ENCODE results near the gene PCK2. TPM values are rescaled to one million over a fixed set of nuclear protein-coding genes. Genes with fewer than 3 reads are reported as not detected.
A peak's percentile ranks its signal among the peaks of the same experiment; 100 is the strongest.

PCK2 gene
- total and polyA plus RNA-seq, 2 of the 13 experiments (the other 11 are each of a cell fraction or from before 2014, with no cell fraction given) = 129 to 272 TPM

DNA sequence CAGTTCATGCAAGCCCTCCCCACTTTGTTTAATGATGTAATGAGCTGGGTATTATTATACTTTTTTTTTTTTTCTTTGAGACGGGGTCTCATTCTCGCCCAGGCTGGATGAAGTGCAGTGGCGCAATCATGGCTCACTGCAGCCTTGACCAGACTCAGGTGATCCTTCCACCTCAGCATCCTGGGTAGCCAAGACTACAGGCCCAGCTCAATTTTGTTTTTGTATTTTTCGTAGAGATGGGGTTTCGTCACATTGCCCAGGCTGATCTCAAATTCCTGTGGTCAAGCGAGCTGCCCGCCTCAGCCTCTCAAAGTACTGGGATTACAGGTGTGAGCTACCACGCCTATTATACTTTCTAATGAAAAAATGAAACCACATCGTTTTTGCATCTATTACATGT, 15.9 kb downstream of the PCK2 start (continued):
- TF ChIP-seq RBM22 (optimal IDR thresholded peaks at IDR 0.05; ENCODE audit: low read length) (no peak), ZNF382 (CRISPR knock-in tag; IDR thresholded peaks at IDR 0.05; ENCODE audit: borderline replicate concordance) (no peak), CERS6 (CRISPR knock-in tag; IDR thresholded peaks at IDR 0.05) (no peak), MED1 (CRISPR knock-in tag; IDR thresholded peaks at IDR 0.05) (peak; percentile 43; the same call in 1 of the 2 replicates), CBX2 (IDR thresholded peaks at IDR 0.05; ENCODE audit: low read depth, low read length) (no peak), CBX2 (CRISPR knock-in tag; IDR thresholded peaks at IDR 0.05; ENCODE audit: low read depth) (no peak), ARID5B (CRISPR knock-in tag; IDR thresholded peaks at IDR 0.05) (peak; percentile 54), ZNF414 (CRISPR knock-in tag; IDR thresholded peaks at IDR 0.05) (no peak), GATAD1 (CRISPR knock-in tag; IDR thresholded peaks at IDR 0.05) (no peak), NFAT5 (CRISPR knock-in tag; IDR thresholded peaks at IDR 0.05) (no peak), NFE2L2 (IDR thresholded peaks at IDR 0.05; ENCODE audit: low read length) (no peak), CBX1 (IDR thresholded peaks at IDR 0.05; ENCODE audit: low read depth) (no peak), ZNF773 (CRISPR knock-in tag; IDR thresholded peaks at IDR 0.05; ENCODE audit: borderline replicate concordance) (no peak), EP300 (IDR thresholded peaks at IDR 0.05; ENCODE audit: low read depth in 2 of 2, low read length in 2 of 2) (no peak), EP300 (CRISPR knock-in tag; IDR thresholded peaks at IDR 0.05; ENCODE audit: borderline replicate concordance) (no peak), ZNF207 (IDR thresholded peaks at IDR 0.05; ENCODE audit: borderline replicate concordance) (no peak), GATAD2A (CRISPR knock-in tag; IDR thresholded peaks at IDR 0.05) (peak; percentile 52), ZFAT (CRISPR knock-in tag; conservative IDR thresholded peaks at IDR 0.05) (no peak)
- TF ChIP-seq, protein P1, sequence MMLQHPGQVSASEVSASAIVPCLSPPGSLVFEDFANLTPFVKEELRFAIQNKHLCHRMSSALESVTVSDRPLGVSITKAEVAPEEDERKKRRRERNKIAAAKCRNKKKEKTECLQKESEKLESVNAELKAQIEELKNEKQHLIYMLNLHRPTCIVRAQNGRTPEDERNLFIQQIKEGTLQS (CRISPR knock-in tag; IDR thresholded peaks at IDR 0.05) = no peak
- TF ChIP-seq, protein P2, sequence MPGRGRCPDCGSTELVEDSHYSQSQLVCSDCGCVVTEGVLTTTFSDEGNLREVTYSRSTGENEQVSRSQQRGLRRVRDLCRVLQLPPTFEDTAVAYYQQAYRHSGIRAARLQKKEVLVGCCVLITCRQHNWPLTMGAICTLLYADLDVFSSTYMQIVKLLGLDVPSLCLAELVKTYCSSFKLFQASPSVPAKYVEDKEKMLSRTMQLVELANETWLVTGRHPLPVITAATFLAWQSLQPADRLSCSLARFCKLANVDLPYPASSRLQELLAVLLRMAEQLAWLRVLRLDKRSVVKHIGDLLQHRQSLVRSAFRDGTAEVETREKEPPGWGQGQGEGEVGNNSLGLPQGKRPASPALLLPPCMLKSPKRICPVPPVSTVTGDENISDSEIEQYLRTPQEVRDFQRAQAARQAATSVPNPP (CRISPR knock-in tag; IDR thresholded peaks at IDR 0.05) = 0 out of 2 replicates have a peak, but pooled peaks have one; percentile 30
